Measurements from ENCODE around the gene MKLN1. TPM values are rescaled to one million over a fixed set of nuclear protein-coding genes. Genes with fewer than 3 reads are reported as not detected.

The MKLN1 gene
- total and polyA plus RNA-seq, 7 experiments from 2014 or later: 30.8 to 69.8 (median 56.7) TPM

- Histone ChIP-seq H3K27me3 (ENCODE audit: control insufficient read depth in 2 of 2, insufficient read depth in 2 of 2, low read length in 2 of 2) (no peaks in the 10 kb centered on the region), H3K9me3 (ENCODE audit: control insufficient read depth in 2 of 3, low read length in 3 of 3) (no peaks in the 10 kb centered on the region), H3K36me3 (ENCODE audit: control insufficient read depth in 2 of 3, insufficient read depth in 3 of 3, low read length in 3 of 3) (no peaks in the 10 kb centered on the region), H3K27ac (ENCODE audit: low read depth, low read length) (no peak overlapping the region), H3K4me3 (ENCODE audit: low read length) (no peak overlapping the region), H3K4me1 (ENCODE audit: control insufficient read depth in 2 of 2, insufficient read depth in 2 of 2, low read length in 2 of 2) (no peaks in the 10 kb centered on the region)
- DNase-seq (no peak), ATAC-seq (no peak)
- CTCF ChIA-PET: no interaction called here
- no peaks in the 10 kb centered on the region for H3K4me1 Mint-ChIP-seq
- H3K36me3 Mint-ChIP-seq: peaks cover 0 to 9% (median 0%) of the 10 kb centered on the region in 5 donors
- POLR2A ChIA-PET: no interaction called here
- H3K9me3 Mint-ChIP-seq: no peaks in the 10 kb centered on the region
- H3K4me3 Mint-ChIP-seq: no peak overlapping the region
- intact Hi-C loops (cut with micrococcal nuclease): no loop called here
- H3K27ac Mint-ChIP-seq: no peak overlapping the region
- peaks cover 0 to 5% (median 0%) of the 10 kb centered on the region in 5 donors for H3K27me3 Mint-ChIP-seq
These were observed 205.5 kb downstream of the MKLN1 start for GRCh38 chr7:131533151-131533559.

DNA sequence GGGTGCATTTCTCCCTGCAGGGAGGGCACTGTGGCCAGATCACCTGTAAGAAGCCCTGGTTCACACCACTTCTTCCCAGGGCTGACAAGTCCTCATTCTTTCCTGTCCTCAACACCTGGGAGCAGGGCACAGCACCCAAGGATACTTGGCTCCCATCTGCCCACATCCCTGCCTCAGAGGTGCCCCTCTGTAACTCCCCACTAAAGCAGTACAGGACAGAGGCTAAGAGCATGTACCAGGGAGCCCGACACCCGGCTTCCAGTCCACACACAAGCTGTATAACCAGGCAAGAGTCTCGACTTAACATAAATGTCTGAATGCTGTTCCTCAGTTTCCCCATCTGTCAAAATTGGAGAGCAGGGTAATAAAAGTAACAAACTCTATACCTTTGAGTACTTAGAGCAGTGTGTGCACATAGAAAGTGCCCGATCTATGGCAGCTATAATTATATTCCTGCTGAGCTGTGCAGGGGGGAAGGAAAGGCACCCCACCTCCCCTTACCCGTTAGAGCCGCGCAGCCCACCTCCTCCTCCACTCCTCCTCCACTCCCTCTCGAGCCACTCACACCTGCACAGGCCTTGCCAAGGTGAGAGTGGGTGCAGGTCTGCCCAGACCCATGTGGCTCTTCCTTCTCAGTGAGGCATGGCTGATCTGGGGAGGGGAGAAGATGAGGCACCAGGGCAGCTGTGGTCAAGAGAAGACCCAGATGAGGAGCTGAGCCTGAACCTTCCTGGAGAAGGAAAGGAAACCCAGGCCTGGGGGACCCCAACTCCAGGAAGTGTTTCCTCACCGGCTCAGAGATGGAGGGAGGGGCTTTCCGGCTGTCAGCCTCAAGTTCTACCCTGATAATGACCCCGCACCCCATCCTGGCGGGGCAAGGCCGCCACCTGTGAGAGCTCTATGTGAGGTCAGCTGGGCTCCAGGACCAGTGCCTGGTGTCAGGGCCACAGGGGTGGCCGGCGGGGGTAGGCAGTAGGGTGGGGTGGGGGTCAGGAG lies 206.2 kb downstream of the MKLN1 start:
- H3K27me3 ChIP-seq (ENCODE audit: control insufficient read depth in 2 of 2, insufficient read depth in 2 of 2, low read length in 2 of 2): no peaks in the 10 kb centered on the region
- POLR2A ChIA-PET: no interaction called here
- H3K9me3 ChIP-seq (ENCODE audit: control insufficient read depth in 2 of 3, low read length in 3 of 3): no peaks in the 10 kb centered on the region
- intact Hi-C loops (cut with micrococcal nuclease): no loop called here
- Mint-ChIP-seq H3K36me3 (peaks cover 0 to 7% (median 0%) of the 10 kb centered on the region in 5 donors), H3K27me3 (peaks cover 0 to 4% (median 0%) of the 10 kb centered on the region in 5 donors), H3K9me3 (no peaks in the 10 kb centered on the region), H3K27ac (no peak overlapping the region), H3K4me1 (no peaks in the 10 kb centered on the region), H3K4me3 (no peak overlapping the region)
- no peaks in the 10 kb centered on the region for H3K4me1 ChIP-seq (ENCODE audit: control insufficient read depth in 2 of 2, insufficient read depth in 2 of 2, low read length in 2 of 2)
- CTCF ChIA-PET: no interaction called here
- H3K27ac ChIP-seq (ENCODE audit: low read depth, low read length): no peak overlapping the region
- H3K36me3 ChIP-seq (ENCODE audit: control insufficient read depth in 2 of 3, insufficient read depth in 3 of 3, low read length in 3 of 3): no peaks in the 10 kb centered on the region
- H3K4me3 ChIP-seq (ENCODE audit: low read length): no peak overlapping the region
- ATAC-seq (no peak), DNase-seq (no peak)

DNA sequence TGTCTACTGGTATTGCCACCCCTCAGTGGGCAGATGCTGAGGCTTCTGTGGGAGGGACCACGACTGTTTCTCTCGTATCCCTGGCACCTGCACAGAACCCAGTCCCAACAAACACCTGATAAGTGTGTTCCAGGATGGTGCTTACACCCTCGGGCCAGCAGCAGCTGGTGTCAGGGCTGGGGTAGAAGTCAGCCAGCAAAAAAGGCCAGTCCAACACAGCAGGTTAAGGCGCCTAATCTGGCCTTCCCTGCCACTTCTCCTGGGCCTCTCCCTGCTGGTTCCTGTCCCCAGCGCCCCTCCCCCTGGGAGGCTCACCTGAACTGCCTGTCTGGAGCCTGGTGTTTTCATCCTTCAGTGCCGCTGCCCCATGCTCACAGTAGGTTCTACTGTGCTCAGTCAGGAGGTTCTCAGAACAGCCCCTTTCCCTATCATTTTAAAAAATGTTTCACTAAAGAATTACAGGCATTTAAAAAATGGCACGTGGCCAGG lies 208.7 kb downstream of the MKLN1 start:
- Mint-ChIP-seq H3K4me3 (no peak overlapping the region), H3K27me3 (no peaks in the 10 kb centered on the region), H3K9me3 (no peaks in the 10 kb centered on the region), H3K27ac (no peak overlapping the region), H3K36me3 (peaks cover 0 to 1% (median 0%) of the 10 kb centered on the region in 5 donors), H3K4me1 (no peaks in the 10 kb centered on the region)
- no peaks in the 10 kb centered on the region for H3K36me3 ChIP-seq (ENCODE audit: control insufficient read depth in 2 of 3, insufficient read depth in 3 of 3, low read length in 3 of 3)
- CTCF ChIA-PET: interaction anchor here (0.5 kb wide), 1 partner anchor 1326 kb away, joined by 4 read pairs; no protein-coding TSS in a partner anchor
- DNase-seq (no peak), ATAC-seq (no peak)
- H3K9me3 ChIP-seq (ENCODE audit: control insufficient read depth in 2 of 3, low read length in 3 of 3): no peaks in the 10 kb centered on the region
- H3K4me1 ChIP-seq (ENCODE audit: control insufficient read depth in 2 of 2, insufficient read depth in 2 of 2, low read length in 2 of 2): no peaks in the 10 kb centered on the region
- H3K27me3 ChIP-seq (ENCODE audit: control insufficient read depth in 2 of 2, insufficient read depth in 2 of 2, low read length in 2 of 2): no peaks in the 10 kb centered on the region
- no peak overlapping the region for H3K4me3 ChIP-seq (ENCODE audit: low read length)
- no peak overlapping the region for H3K27ac ChIP-seq (ENCODE audit: low read depth, low read length)
- POLR2A ChIA-PET: no interaction called here
- intact Hi-C loops (cut with micrococcal nuclease): no loop called here

DNA sequence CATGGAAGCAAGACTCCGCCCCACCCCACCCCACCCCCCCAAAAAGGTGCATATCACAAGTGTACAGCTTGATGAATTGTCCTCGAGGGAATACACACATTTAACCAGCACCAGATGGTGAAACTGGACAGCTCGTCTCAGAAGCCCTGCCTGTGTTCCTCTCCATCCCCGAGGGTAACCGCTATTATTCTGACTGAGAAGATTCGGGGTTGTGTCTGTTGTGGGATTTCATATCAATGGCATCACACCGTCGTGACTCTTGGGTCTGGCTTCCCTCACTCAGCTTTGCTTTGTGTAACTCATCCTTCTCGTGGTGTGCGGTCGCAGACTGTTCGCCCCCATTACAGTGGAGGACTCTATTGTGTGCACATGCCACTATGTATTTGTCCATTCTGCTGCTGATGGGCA lies 209.9 kb downstream of the MKLN1 start:
- Mint-ChIP-seq H3K36me3 (no peaks in the 10 kb centered on the region), H3K4me1 (no peaks in the 10 kb centered on the region), H3K27me3 (no peaks in the 10 kb centered on the region), H3K4me3 (no peak overlapping the region), H3K9me3 (no peaks in the 10 kb centered on the region), H3K27ac (no peak overlapping the region)
- DNase-seq (no peak), ATAC-seq (no peak)
- ChIA-PET CTCF (interaction anchor here (0.8 kb wide), 1 partner anchor 16 kb away, joined by 4 read pairs; no protein-coding TSS in a partner anchor), POLR2A (no interaction called here)
- intact Hi-C loops (cut with micrococcal nuclease): no loop called here
- no peak overlapping the region for H3K27ac ChIP-seq (ENCODE audit: low read depth, low read length)
- no peaks in the 10 kb centered on the region for H3K9me3 ChIP-seq (ENCODE audit: control insufficient read depth in 2 of 3, low read length in 3 of 3)
- H3K4me1 ChIP-seq (ENCODE audit: control insufficient read depth in 2 of 2, insufficient read depth in 2 of 2, low read length in 2 of 2): no peaks in the 10 kb centered on the region
- H3K4me3 ChIP-seq (ENCODE audit: low read length): no peak overlapping the region
- no peaks in the 10 kb centered on the region for H3K36me3 ChIP-seq (ENCODE audit: control insufficient read depth in 2 of 3, insufficient read depth in 3 of 3, low read length in 3 of 3)
- no peaks in the 10 kb centered on the region for H3K27me3 ChIP-seq (ENCODE audit: control insufficient read depth in 2 of 2, insufficient read depth in 2 of 2, low read length in 2 of 2)

- intact Hi-C loops (cut with micrococcal nuclease): no loop called here
- H3K9me3 ChIP-seq (ENCODE audit: control insufficient read depth in 2 of 3, low read length in 3 of 3): no peaks in the 10 kb centered on the region
- Mint-ChIP-seq H3K36me3 (no peaks in the 10 kb centered on the region), H3K4me3 (no peak overlapping the region), H3K27me3 (no peaks in the 10 kb centered on the region), H3K27ac (no peak overlapping the region), H3K4me1 (no peaks in the 10 kb centered on the region), H3K9me3 (no peaks in the 10 kb centered on the region)
- H3K36me3 ChIP-seq (ENCODE audit: control insufficient read depth in 2 of 3, insufficient read depth in 3 of 3, low read length in 3 of 3): no peaks in the 10 kb centered on the region
- H3K4me3 ChIP-seq (ENCODE audit: low read length): no peak overlapping the region
- H3K27me3 ChIP-seq (ENCODE audit: control insufficient read depth in 2 of 2, insufficient read depth in 2 of 2, low read length in 2 of 2): no peaks in the 10 kb centered on the region
- DNase-seq (no peak), ATAC-seq (no peak)
- H3K27ac ChIP-seq (ENCODE audit: low read depth, low read length): no peak overlapping the region
- ChIA-PET POLR2A (no interaction called here), CTCF (interaction anchor here (0.8 kb wide), 1 partner anchor 17 kb away, joined by 4 read pairs; no protein-coding TSS in a partner anchor)
- H3K4me1 ChIP-seq (ENCODE audit: control insufficient read depth in 2 of 2, insufficient read depth in 2 of 2, low read length in 2 of 2): no peaks in the 10 kb centered on the region
These were observed 210.6 kb downstream of the MKLN1 start for GRCh38 chr7:131538071-131538812.

DNA sequence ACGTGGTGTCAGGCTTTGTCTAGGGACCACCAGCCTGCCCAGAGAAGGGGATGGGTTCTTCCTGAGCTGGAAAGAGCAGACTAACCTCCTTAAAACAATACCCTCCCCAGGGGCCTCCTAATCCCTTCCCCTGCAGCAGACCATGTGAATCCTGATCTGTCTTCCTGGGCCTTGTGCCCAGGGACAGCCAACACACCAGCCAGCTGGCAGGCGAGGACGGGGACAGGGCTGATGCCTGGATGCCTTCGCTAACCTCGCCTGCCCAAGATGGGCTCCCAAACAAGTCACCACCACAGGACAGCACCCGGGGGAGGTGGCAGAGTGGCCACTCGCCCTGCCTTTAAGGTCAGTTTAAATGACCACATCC lies 211.1 kb downstream of the MKLN1 start:
- ATAC-seq (no peak), DNase-seq (no peak)
- H3K36me3 ChIP-seq (ENCODE audit: control insufficient read depth in 2 of 3, insufficient read depth in 3 of 3, low read length in 3 of 3): no peaks in the 10 kb centered on the region
- no peaks in the 10 kb centered on the region for H3K27me3 ChIP-seq (ENCODE audit: control insufficient read depth in 2 of 2, insufficient read depth in 2 of 2, low read length in 2 of 2)
- Mint-ChIP-seq H3K27me3 (no peaks in the 10 kb centered on the region), H3K9me3 (no peaks in the 10 kb centered on the region), H3K4me1 (no peaks in the 10 kb centered on the region), H3K4me3 (no peak overlapping the region), H3K27ac (no peak overlapping the region), H3K36me3 (no peaks in the 10 kb centered on the region)
- ChIA-PET CTCF (no interaction called here), POLR2A (no interaction called here)
- no peak overlapping the region for H3K4me3 ChIP-seq (ENCODE audit: low read length)
- no peaks in the 10 kb centered on the region for H3K9me3 ChIP-seq (ENCODE audit: control insufficient read depth in 2 of 3, low read length in 3 of 3)
- no peaks in the 10 kb centered on the region for H3K4me1 ChIP-seq (ENCODE audit: control insufficient read depth in 2 of 2, insufficient read depth in 2 of 2, low read length in 2 of 2)
- H3K27ac ChIP-seq (ENCODE audit: low read depth, low read length): no peak overlapping the region
- intact Hi-C loops (cut with micrococcal nuclease): no loop called here
